ENCODE data around the gene PCID2. TPM values are rescaled to one million over a fixed set of nuclear protein-coding genes. Genes with fewer than 3 reads are reported as not detected.

PCID2 gene
- polyA plus RNA-seq, 1 experiment = 73.6 TPM

GRCh38 chr13:113219256-113219940 lies 10.9 kb upstream of the PCID2 start:
- no peak for DNase-seq (ENCODE audit: low read depth)
- H3K27me3 ChIP-seq (ENCODE audit: control insufficient read depth, insufficient read depth, low read length) = no peaks in the 10 kb centered on the region
- POLR2A ChIA-PET = no interaction called here
- peaks cover 17% of the 10 kb centered on the region for H3K36me3 ChIP-seq (ENCODE audit: control insufficient read depth, insufficient read depth, low read length)
- no peak overlapping the region for H3K4me3 ChIP-seq (ENCODE audit: low read depth, low read length)
- CTCF ChIA-PET = interaction anchor here (1.1 kb wide), 1 partner anchor 10 kb away, joined by 3 read pairs; the partner anchor contains the start of gene CUL4A
- no peak for TF ChIP-seq CTCF (IDR thresholded peaks at IDR 0.05; ENCODE audit: insufficient read depth, low read depth, low read length)

- no peak for TF ChIP-seq CTCF (IDR thresholded peaks at IDR 0.05; ENCODE audit: insufficient read depth, low read depth, low read length)
- Histone ChIP-seq H3K36me3 (ENCODE audit: control insufficient read depth, insufficient read depth, low read length) (peaks cover 15% of the 10 kb centered on the region), H3K27me3 (ENCODE audit: control insufficient read depth, insufficient read depth, low read length) (no peaks in the 10 kb centered on the region), H3K4me3 (ENCODE audit: low read depth, low read length) (no peak overlapping the region)
- DNase-seq (ENCODE audit: low read depth) = no peak
- CTCF ChIA-PET = interaction anchor here (1.1 kb wide), 1 partner anchor 9 kb away, joined by 3 read pairs; the partner anchor contains the start of gene CUL4A
- POLR2A ChIA-PET = no interaction called here
Observed at GRCh38 chr13:113218586-113218985, 10.1 kb upstream of the PCID2 start.

GRCh38 chr13:113216254-113217048 lies 8.0 kb upstream of the PCID2 start:
- no peak overlapping the region for H3K4me3 ChIP-seq (ENCODE audit: low read depth, low read length)
- ChIA-PET CTCF (interaction anchor here (1.0 kb wide), 1 partner anchor 28 kb away, joined by 4 read pairs; no protein-coding TSS in a partner anchor), POLR2A (no interaction called here)
- no peaks in the 10 kb centered on the region for H3K27me3 ChIP-seq (ENCODE audit: control insufficient read depth, insufficient read depth, low read length)
- H3K36me3 ChIP-seq (ENCODE audit: control insufficient read depth, insufficient read depth, low read length) = peaks cover 12% of the 10 kb centered on the region
- DNase-seq (ENCODE audit: low read depth) = peak; percentile 32
- no peak for TF ChIP-seq CTCF (IDR thresholded peaks at IDR 0.05; ENCODE audit: insufficient read depth, low read depth, low read length)

- ChIA-PET CTCF (interaction anchor here (2.0 kb wide), 1 partner anchor 13 kb away, joined by 5 read pairs; no protein-coding TSS in a partner anchor), POLR2A (no interaction called here)
- no peak for DNase-seq (ENCODE audit: low read depth)
Observed at GRCh38 chr13:113211774-113212173, 3.3 kb upstream of the PCID2 start.

More at GRCh38 chr13:113211774-113212173, 3.3 kb upstream of the PCID2 start:
- TF ChIP-seq CTCF (IDR thresholded peaks at IDR 0.05; ENCODE audit: insufficient read depth, low read depth, low read length) = no peak
- 0 out of 2 replicates have a peak, but pooled peaks cover 3% of the 10 kb centered on the region for H3K36me3 ChIP-seq (ENCODE audit: control insufficient read depth, insufficient read depth, low read length)
- H3K27me3 ChIP-seq (ENCODE audit: control insufficient read depth, insufficient read depth, low read length) = no peaks in the 10 kb centered on the region
- H3K4me3 ChIP-seq (ENCODE audit: low read depth, low read length) = no peak overlapping the region
